Measurements from ENCODE around the gene SSBP3.

- TF ChIP-seq POLR2A (IDR thresholded peaks at IDR 0.05): no peak
- TF ChIP-seq, protein P1, sequence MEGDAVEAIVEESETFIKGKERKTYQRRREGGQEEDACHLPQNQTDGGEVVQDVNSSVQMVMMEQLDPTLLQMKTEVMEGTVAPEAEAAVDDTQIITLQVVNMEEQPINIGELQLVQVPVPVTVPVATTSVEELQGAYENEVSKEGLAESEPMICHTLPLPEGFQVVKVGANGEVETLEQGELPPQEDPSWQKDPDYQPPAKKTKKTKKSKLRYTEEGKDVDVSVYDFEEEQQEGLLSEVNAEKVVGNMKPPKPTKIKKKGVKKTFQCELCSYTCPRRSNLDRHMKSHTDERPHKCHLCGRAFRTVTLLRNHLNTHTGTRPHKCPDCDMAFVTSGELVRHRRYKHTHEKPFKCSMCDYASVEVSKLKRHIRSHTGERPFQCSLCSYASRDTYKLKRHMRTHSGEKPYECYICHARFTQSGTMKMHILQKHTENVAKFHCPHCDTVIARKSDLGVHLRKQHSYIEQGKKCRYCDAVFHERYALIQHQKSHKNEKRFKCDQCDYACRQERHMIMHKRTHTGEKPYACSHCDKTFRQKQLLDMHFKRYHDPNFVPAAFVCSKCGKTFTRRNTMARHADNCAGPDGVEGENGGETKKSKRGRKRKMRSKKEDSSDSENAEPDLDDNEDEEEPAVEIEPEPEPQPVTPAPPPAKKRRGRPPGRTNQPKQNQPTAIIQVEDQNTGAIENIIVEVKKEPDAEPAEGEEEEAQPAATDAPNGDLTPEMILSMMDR (IDR thresholded peaks at IDR 0.05): no peak
Observed at GRCh38 chr1:54212872-54213271, 193.3 kb downstream of the SSBP3 start.

Data from thyroid gland (tissue), 4 donors.